Ishikawa (cell line): ENCODE measurements around the gene IGFBP2.

ENCODE experiments used
- CEBPB ChIP-seq: IDR thresholded peaks from 2 replicates; pipeline ENCODE4 v1.6.1; 2012
- CREB1 ChIP-seq: IDR thresholded peaks from 2 replicates; pipeline ENCODE4 v1.6.1; 2012; ENCODE audit warnings: low read depth
- EP300 ChIP-seq: IDR thresholded peaks from 2 replicates; pipeline ENCODE4 v1.6.1; 2012; ENCODE audit warnings: borderline replicate concordance
- FOXM1 ChIP-seq: IDR thresholded peaks from 2 replicates; pipeline ENCODE4 v1.6.1; 2012; ENCODE audit warnings: low read depth, borderline replicate concordance
- NFIC ChIP-seq: IDR thresholded peaks from 2 replicates; pipeline ENCODE4 v1.6.1; 2012
- TAF1 ChIP-seq: IDR thresholded peaks from 2 replicates; pipeline ENCODE4 v1.6.1; 2012; ENCODE audit warnings: low read depth, mild to moderate bottlenecking
- TCF12 ChIP-seq: IDR thresholded peaks from 2 replicates; pipeline ENCODE4 v1.6.1; 2012; ENCODE audit warnings: low read depth
- TEAD4 ChIP-seq: IDR thresholded peaks from 2 replicates; pipeline ENCODE4 v1.6.1; 2012
- USF1 ChIP-seq: IDR thresholded peaks from 2 replicates; pipeline ENCODE4 v1.6.1; 2012
- YY1 ChIP-seq: IDR thresholded peaks from 2 replicates; pipeline ENCODE4 v1.6.1; 2012; ENCODE audit warnings: low read depth
- ZBTB7A ChIP-seq: IDR thresholded peaks from 2 replicates; pipeline ENCODE4 v1.6.1; 2012; ENCODE audit warnings: low read depth
- TF ChIP-seq, protein P1 (sequence below): IDR thresholded peaks from 2 replicates; pipeline ENCODE4 v1.6.1; 2012; ENCODE audit warnings: low read depth, mild to moderate bottlenecking
- TF ChIP-seq, protein P2 (sequence below): IDR thresholded peaks from 2 replicates; pipeline ENCODE4 v1.6.1; 2012

DNA sequence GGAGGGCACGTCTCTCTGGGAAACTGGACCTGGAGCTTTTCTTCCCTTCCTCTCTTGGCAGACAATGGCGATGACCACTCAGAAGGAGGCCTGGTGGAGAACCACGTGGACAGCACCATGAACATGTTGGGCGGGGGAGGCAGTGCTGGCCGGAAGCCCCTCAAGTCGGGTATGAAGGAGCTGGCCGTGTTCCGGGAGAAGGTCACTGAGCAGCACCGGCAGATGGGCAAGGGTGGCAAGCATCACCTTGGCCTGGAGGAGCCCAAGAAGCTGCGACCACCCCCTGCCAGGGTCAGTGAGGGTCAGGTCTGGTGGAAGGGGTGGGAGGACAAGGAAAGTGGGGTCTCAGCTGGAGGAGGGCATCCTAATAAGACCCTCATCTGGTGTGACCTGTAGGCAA lies 27.3 kb downstream of the IGFBP2 start:
- TF ChIP-seq NFIC (no peak), TCF12 (no peak), ZBTB7A (no peak), USF1 (no peak), TAF1 (no peak), YY1 (no peak), TEAD4 (no peak), EP300 (no peak), FOXM1 (no peak), CEBPB (no peak), CREB1 (no peak)
- TF ChIP-seq, protein P1, sequence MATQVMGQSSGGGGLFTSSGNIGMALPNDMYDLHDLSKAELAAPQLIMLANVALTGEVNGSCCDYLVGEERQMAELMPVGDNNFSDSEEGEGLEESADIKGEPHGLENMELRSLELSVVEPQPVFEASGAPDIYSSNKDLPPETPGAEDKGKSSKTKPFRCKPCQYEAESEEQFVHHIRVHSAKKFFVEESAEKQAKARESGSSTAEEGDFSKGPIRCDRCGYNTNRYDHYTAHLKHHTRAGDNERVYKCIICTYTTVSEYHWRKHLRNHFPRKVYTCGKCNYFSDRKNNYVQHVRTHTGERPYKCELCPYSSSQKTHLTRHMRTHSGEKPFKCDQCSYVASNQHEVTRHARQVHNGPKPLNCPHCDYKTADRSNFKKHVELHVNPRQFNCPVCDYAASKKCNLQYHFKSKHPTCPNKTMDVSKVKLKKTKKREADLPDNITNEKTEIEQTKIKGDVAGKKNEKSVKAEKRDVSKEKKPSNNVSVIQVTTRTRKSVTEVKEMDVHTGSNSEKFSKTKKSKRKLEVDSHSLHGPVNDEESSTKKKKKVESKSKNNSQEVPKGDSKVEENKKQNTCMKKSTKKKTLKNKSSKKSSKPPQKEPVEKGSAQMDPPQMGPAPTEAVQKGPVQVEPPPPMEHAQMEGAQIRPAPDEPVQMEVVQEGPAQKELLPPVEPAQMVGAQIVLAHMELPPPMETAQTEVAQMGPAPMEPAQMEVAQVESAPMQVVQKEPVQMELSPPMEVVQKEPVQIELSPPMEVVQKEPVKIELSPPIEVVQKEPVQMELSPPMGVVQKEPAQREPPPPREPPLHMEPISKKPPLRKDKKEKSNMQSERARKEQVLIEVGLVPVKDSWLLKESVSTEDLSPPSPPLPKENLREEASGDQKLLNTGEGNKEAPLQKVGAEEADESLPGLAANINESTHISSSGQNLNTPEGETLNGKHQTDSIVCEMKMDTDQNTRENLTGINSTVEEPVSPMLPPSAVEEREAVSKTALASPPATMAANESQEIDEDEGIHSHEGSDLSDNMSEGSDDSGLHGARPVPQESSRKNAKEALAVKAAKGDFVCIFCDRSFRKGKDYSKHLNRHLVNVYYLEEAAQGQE, result no peak
- TF ChIP-seq, protein P2, sequence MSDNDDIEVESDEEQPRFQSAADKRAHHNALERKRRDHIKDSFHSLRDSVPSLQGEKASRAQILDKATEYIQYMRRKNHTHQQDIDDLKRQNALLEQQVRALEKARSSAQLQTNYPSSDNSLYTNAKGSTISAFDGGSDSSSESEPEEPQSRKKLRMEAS, result no peak
